ENCODE measurements around the gene OR5AC2.

The OR5AC2 gene

DNA sequence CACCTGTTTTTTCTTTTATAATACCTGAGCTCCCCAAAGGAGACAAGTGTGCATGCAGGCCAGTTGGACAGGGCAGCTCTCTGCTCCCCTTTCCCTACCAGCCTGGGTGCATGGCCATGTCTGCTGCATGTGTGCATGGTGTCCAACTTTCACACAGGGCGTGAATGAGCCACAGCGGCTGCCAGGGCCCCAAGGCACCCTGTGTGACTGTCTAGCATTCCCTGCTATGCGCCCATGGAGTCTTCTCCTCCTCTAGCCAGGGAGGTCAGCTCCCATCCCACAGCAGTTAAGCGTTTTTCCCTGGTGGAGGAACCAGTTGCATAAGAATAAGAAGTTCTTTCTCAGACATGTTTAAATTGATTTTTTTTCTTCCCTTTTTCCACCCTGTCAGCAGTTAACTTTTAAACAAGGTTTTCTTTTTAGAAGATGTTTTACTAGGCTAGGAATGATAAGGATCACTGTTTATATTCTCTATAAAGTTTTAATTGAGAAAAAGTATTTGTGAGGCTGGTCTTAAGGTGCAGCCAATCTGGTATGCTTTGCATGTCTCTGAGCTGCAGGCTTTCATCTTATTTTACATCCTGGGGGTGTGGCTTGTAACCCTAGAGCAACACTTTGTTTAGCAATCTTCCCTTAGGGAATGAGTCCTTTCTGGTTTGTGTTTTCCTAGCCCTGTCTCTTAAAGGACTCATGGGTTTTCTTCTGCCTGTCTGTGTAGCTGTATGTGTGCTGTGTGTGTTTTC, 23.0 kb downstream of the OR5AC2 start:
- Mint-ChIP-seq H3K4me1 (no peaks in the 10 kb centered on the region), H3K36me3 (no peaks in the 10 kb centered on the region), H3K27me3 (peaks cover 8% of the 10 kb centered on the region), H3K27ac (no peak overlapping the region), H3K9me3 (no peaks in the 10 kb centered on the region), H3K4me3 (no peak overlapping the region)

DNA sequence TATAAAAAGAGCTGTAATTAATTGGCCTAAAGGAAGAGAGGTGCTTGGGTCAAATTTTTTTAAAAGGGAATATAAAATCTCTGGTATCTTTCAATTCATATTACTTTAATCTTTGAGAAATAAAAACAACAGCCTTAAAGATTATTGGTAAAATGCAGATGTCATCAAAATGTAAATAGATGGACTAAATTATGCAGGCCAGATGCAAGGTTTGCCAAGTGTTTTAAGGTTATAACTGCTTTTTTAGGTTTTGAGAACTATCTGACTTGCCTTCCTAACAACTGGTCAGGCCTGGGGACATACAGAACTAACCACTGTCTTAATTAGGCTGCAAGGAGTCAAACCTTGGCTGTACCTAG, 23.6 kb downstream of the OR5AC2 start:
- Mint-ChIP-seq H3K36me3 (no peaks in the 10 kb centered on the region), H3K4me1 (no peaks in the 10 kb centered on the region), H3K27ac (no peak overlapping the region), H3K27me3 (peaks cover 8% of the 10 kb centered on the region), H3K9me3 (no peaks in the 10 kb centered on the region), H3K4me3 (no peak overlapping the region)

DNA sequence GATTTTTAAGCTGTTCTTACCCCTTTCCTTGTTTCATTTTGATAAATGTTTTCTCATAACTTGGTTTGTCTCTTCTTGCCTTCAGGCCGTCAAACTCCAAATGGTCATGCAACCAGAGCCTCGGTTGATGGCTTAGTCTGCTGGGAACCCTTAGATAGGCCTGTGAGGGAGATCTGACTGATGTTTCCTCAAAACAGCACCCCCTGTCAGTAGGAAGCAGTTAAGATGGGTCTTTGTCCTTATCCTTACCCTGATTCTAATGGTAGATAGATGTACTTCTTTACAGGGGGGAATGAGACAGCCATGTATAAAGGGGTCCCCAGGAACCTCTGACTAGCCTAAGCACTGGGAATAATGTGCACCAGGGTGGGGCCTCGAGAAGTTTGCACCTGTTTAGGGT, 27.3 kb downstream of the OR5AC2 start:
- no peaks in the 10 kb centered on the region for H3K4me1 Mint-ChIP-seq
- no peaks in the 10 kb centered on the region for H3K36me3 Mint-ChIP-seq
- peaks cover 3% of the 10 kb centered on the region for H3K27me3 Mint-ChIP-seq
- peaks cover 12% of the 10 kb centered on the region for H3K9me3 Mint-ChIP-seq
- H3K4me3 Mint-ChIP-seq, result no peak overlapping the region
- H3K27ac Mint-ChIP-seq, result no peak overlapping the region

DNA sequence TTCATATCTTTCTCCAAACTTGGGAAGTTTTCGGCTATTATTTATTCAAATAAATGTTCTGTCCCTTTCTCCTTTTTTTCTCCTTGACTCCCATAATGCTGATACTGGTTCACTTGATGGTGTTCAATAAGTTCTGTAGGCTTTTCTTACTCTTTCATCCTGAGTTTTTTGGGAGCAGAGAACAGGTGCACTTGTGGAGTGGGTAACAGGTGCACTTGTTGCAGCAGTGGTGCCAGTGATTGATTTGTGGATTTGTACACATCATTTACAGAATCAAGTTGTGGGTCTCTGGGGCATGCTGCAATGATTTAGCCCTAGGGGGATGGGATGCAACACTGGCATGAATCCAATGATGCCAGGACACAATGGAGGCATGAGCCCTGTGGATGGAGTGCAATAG, 28.7 kb downstream of the OR5AC2 start:
- H3K9me3 Mint-ChIP-seq, result peaks cover 12% of the 10 kb centered on the region
- no peaks in the 10 kb centered on the region for H3K4me1 Mint-ChIP-seq
- H3K27ac Mint-ChIP-seq, result no peak overlapping the region
- no peak overlapping the region for H3K4me3 Mint-ChIP-seq
- no peaks in the 10 kb centered on the region for H3K36me3 Mint-ChIP-seq
- H3K27me3 Mint-ChIP-seq, result peaks cover 3% of the 10 kb centered on the region

DNA sequence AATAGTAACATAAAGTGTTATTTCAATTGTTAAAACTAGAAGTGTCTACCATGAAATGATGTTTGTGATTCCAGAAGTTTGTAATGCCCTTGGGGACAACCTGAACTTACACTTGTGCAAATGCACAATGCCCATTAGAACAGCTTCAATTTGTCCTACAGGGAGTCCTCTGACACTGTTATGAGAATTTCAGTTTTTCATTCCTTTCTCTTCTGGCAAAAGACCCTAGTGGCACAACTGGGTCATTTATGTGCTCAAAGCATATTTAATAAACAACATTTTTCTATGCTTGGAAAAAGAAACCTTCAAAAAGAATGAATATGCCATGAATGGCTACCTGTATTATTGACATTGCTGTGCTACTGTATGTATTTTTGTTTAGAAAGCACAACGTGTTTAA, 43.4 kb downstream of the OR5AC2 start, which contains the start of gene OR5H1:
Gene OR5H1 (plus strand): TSS at position 301 of the 400 bp plus-strand sequence. CDS start 1,977 bp downstream, outside the sequence.
- no peaks in the 10 kb centered on the region for H3K9me3 Mint-ChIP-seq
- H3K27me3 Mint-ChIP-seq, result no peaks in the 10 kb centered on the region
- H3K4me3 Mint-ChIP-seq, result no peak within 1 kb of the TSS
- H3K4me1 Mint-ChIP-seq, result no peaks in the 10 kb centered on the region
- no peak within 1 kb of the TSS for H3K27ac Mint-ChIP-seq
- no peaks in the 10 kb centered on the region for H3K36me3 Mint-ChIP-seq

DNA sequence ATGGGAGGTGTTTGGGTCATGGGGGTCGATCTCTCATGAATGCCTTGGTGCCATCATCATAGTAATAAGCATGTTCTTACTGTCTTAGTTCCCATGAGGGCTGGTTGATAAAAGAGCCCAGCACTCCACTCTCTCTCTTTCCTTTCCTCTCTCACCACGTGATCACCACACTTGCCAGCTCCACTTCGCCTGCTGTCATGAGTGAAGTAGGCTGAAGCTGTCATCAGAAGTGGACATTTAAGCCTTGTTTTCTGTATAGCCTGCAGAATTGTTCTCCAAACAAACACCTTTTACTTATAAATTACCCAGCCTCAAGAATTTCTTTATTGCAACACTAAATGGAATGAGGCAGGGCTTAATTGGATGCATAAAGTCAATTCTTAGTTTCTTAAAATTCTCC, 49.7 kb downstream of the OR5AC2 start:
- Mint-ChIP-seq H3K9me3 (no peaks in the 10 kb centered on the region), H3K4me3 (no peak overlapping the region), H3K36me3 (no peaks in the 10 kb centered on the region), H3K4me1 (no peaks in the 10 kb centered on the region), H3K27me3 (no peaks in the 10 kb centered on the region), H3K27ac (no peak overlapping the region)

Data from activated naive CD4-positive, alpha-beta T cell treated with anti-CD3 and anti-CD28 coated beads, Interleukin-2, amount 50 U/mL, for 24 hours (primary cell).